ENCODE data around the gene CDH11.

CDH11 gene

DNA sequence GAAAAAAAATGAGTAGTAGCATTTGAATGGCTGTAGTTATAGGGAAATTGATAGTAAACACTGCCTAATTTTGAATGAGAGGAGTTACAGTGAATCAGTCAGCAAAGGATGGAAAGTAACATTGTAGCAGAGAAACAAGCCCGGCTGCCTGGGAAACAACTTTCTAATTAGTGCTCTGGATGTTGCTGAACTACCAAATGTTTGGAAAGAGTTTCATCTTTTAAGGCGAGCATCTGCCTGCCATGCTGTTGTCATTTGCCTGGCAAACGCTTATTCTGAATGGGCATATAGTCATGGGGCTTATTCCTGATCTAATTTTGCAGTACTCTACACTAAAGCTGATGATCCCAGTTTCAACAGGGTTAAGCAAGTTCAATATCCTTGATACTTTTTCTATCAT lies 138.6 kb downstream of the CDH11 start:
- no peak overlapping the region for H3K4me3 ChIP-seq (ENCODE audit: low read length)
- no peaks in the 10 kb centered on the region for H3K9me3 ChIP-seq (replicated peaks; ENCODE audit: insufficient read depth, low read length)
- no peak overlapping the region for H3K27ac ChIP-seq (ENCODE audit: low read length)
- no peaks in the 10 kb centered on the region for H3K36me3 ChIP-seq (replicated peaks; ENCODE audit: insufficient read depth, low read length)
- H4K20me1 ChIP-seq (ENCODE audit: insufficient read depth, low read length) = no peaks in the 10 kb centered on the region
- H3K4me1 ChIP-seq (ENCODE audit: low read length) = no peaks in the 10 kb centered on the region
- no peak overlapping the region for H3K9ac ChIP-seq (ENCODE audit: low read length)
- H2AFZ ChIP-seq (ENCODE audit: low read length) = no peak overlapping the region
- TF ChIP-seq, protein P1, sequence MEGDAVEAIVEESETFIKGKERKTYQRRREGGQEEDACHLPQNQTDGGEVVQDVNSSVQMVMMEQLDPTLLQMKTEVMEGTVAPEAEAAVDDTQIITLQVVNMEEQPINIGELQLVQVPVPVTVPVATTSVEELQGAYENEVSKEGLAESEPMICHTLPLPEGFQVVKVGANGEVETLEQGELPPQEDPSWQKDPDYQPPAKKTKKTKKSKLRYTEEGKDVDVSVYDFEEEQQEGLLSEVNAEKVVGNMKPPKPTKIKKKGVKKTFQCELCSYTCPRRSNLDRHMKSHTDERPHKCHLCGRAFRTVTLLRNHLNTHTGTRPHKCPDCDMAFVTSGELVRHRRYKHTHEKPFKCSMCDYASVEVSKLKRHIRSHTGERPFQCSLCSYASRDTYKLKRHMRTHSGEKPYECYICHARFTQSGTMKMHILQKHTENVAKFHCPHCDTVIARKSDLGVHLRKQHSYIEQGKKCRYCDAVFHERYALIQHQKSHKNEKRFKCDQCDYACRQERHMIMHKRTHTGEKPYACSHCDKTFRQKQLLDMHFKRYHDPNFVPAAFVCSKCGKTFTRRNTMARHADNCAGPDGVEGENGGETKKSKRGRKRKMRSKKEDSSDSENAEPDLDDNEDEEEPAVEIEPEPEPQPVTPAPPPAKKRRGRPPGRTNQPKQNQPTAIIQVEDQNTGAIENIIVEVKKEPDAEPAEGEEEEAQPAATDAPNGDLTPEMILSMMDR (IDR thresholded peaks at IDR 0.05; ENCODE audit: low read length) = no peak
- no peak for TF ChIP-seq EZH2phosphoT487 (IDR thresholded peaks at IDR 0.05; ENCODE audit: low read length)
- TF ChIP-seq EZH2 (optimal IDR thresholded peaks at IDR 0.05; ENCODE audit: low read depth, low read length) = no peak
- no peaks in the 10 kb centered on the region for H3F3A ChIP-seq (ENCODE audit: insufficient read depth, low read length)
- no peaks in the 10 kb centered on the region for H3K27me3 ChIP-seq (replicated peaks; ENCODE audit: insufficient read depth, low read length)
- H3K4me2 ChIP-seq (ENCODE audit: low read depth, low read length) = no peak overlapping the region
- H3K9me2 ChIP-seq (replicated peaks; ENCODE audit: insufficient read depth, low read length) = no peaks in the 10 kb centered on the region
- no peak for DNase-seq
- H3K79me2 ChIP-seq (ENCODE audit: low read length) = no peaks in the 10 kb centered on the region

DNA sequence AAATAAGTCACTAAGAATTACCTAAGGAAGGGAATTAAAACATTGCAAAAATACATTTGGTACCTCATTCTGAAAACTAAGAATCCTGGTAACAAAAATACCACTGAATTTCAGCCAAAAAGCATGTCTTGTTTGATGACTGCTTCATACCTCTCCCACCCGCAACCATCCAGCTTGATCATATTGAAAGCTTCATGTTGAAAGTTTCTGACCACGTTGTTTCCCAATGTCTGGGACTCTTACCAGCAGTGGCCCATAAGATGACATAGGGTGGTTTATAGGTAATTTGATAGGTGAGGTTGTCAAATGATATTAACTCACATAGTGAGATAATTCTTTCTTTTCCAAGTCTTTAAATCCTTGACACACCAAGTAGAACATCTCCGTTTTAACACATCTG lies 139.3 kb downstream of the CDH11 start:
- no peak overlapping the region for H3K27ac ChIP-seq (ENCODE audit: low read length)
- no peak overlapping the region for H3K4me3 ChIP-seq (ENCODE audit: low read length)
- TF ChIP-seq EZH2phosphoT487 (IDR thresholded peaks at IDR 0.05; ENCODE audit: low read length) = no peak
- no peak for TF ChIP-seq EZH2 (optimal IDR thresholded peaks at IDR 0.05; ENCODE audit: low read depth, low read length)
- TF ChIP-seq, protein P1 (IDR thresholded peaks at IDR 0.05; ENCODE audit: low read length) = no peak
- H3K36me3 ChIP-seq (replicated peaks; ENCODE audit: insufficient read depth, low read length) = no peaks in the 10 kb centered on the region
- no peak overlapping the region for H3K9ac ChIP-seq (ENCODE audit: low read length)
- no peaks in the 10 kb centered on the region for H4K20me1 ChIP-seq (ENCODE audit: insufficient read depth, low read length)
- no peaks in the 10 kb centered on the region for H3F3A ChIP-seq (ENCODE audit: insufficient read depth, low read length)
- no peaks in the 10 kb centered on the region for H3K9me3 ChIP-seq (replicated peaks; ENCODE audit: insufficient read depth, low read length)
- H2AFZ ChIP-seq (ENCODE audit: low read length) = no peak overlapping the region
- DNase-seq = no peak
- no peaks in the 10 kb centered on the region for H3K4me1 ChIP-seq (ENCODE audit: low read length)
- no peaks in the 10 kb centered on the region for H3K9me2 ChIP-seq (replicated peaks; ENCODE audit: insufficient read depth, low read length)
- no peaks in the 10 kb centered on the region for H3K27me3 ChIP-seq (replicated peaks; ENCODE audit: insufficient read depth, low read length)
- no peaks in the 10 kb centered on the region for H3K79me2 ChIP-seq (ENCODE audit: low read length)
- H3K4me2 ChIP-seq (ENCODE audit: low read depth, low read length) = no peak overlapping the region

DNA sequence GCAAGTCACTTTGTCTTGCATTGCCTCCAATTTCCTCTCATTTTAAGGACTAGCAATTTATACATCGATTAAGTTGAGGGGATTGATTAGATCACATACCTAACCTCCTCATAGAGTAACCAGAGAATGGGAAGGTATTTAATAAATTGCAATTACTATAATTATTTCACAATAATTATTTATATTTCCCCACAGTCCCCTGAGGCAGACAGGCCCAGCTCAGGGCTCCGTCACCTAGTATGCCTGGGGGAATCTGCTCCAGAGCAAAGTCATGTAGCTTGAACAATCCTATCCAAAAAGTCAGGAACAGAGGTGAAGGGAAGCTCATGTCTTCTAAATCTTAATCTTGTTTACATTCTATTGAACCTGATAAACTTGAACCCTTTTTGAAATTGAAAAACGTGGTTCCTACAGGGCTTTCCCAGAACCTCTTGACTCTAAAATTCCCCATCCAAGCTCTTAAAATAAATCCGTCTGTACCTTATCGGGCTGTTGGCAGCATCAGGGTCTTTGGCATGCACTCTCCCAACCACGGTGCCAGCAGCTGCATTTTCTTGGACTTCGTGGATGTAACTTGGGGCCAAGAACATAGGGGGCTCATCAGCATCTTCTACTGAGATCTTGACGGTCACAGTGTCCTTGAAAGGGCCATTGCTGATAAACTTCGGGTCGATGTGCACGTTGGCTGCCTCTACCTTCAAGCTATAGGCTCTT lies 140.1 kb downstream of the CDH11 start:
- no peak overlapping the region for H3K9ac ChIP-seq (ENCODE audit: low read length)
- H3K27ac ChIP-seq (ENCODE audit: low read length) = no peak overlapping the region
- TF ChIP-seq, protein P1 (IDR thresholded peaks at IDR 0.05; ENCODE audit: low read length) = no peak
- TF ChIP-seq EZH2 (optimal IDR thresholded peaks at IDR 0.05; ENCODE audit: low read depth, low read length) (no peak), EZH2phosphoT487 (IDR thresholded peaks at IDR 0.05; ENCODE audit: low read length) (no peak)
- H3K79me2 ChIP-seq (ENCODE audit: low read length) = no peaks in the 10 kb centered on the region
- no peaks in the 10 kb centered on the region for H3K9me2 ChIP-seq (replicated peaks; ENCODE audit: insufficient read depth, low read length)
- H3K9me3 ChIP-seq (replicated peaks; ENCODE audit: insufficient read depth, low read length) = no peaks in the 10 kb centered on the region
- H2AFZ ChIP-seq (ENCODE audit: low read length) = no peak overlapping the region
- no peak overlapping the region for H3K4me2 ChIP-seq (ENCODE audit: low read depth, low read length)
- no peaks in the 10 kb centered on the region for H3K4me1 ChIP-seq (ENCODE audit: low read length)
- no peaks in the 10 kb centered on the region for H4K20me1 ChIP-seq (ENCODE audit: insufficient read depth, low read length)
- no peaks in the 10 kb centered on the region for H3K36me3 ChIP-seq (replicated peaks; ENCODE audit: insufficient read depth, low read length)
- H3K4me3 ChIP-seq (ENCODE audit: low read length) = no peak overlapping the region
- DNase-seq = no peak
- H3K27me3 ChIP-seq (replicated peaks; ENCODE audit: insufficient read depth, low read length) = no peaks in the 10 kb centered on the region
- H3F3A ChIP-seq (ENCODE audit: insufficient read depth, low read length) = no peaks in the 10 kb centered on the region
